ENCODE data around the gene ARHGDIB. TPM values are rescaled to one million over a fixed set of nuclear protein-coding genes. Genes with fewer than 3 reads are reported as not detected.

Gene ARHGDIB
- total RNA-seq, 1 donor from 2014 or later = 228 TPM

- Histone ChIP-seq H3K9me3 (no peaks in the 10 kb centered on the region), H3K27ac (no peak overlapping the region), H3K36me3 (no peaks in the 10 kb centered on the region), H3K27me3 (no peaks in the 10 kb centered on the region), H3K4me3 (no peak overlapping the region), H3K4me1 (peaks cover 2% of the 10 kb centered on the region)
- no peak for DNase-seq
- no peak for TF ChIP-seq CTCF (IDR thresholded peaks at IDR 0.05)
- ATAC-seq = no peak
- intact Hi-C loops (cut with DNase I) = no loop called here
These were observed 50.3 kb downstream of the ARHGDIB start for GRCh38 chr12:14911131-14911530.

- intact Hi-C loops (cut with DNase I) = no loop called here
These were observed 51.1 kb downstream of the ARHGDIB start for GRCh38 chr12:14910090-14910915.

GRCh38 chr12:14907953-14908352 lies 53.4 kb downstream of the ARHGDIB start:
- H3K36me3 ChIP-seq = no peaks in the 10 kb centered on the region
- ATAC-seq (no peak), DNase-seq (no peak)
- H3K4me3 ChIP-seq = no peak overlapping the region
- no peak for TF ChIP-seq CTCF (IDR thresholded peaks at IDR 0.05)
- peaks cover 26% of the 10 kb centered on the region for H3K4me1 ChIP-seq
- intact Hi-C loops (cut with DNase I) = no loop called here
- H3K9me3 ChIP-seq = no peaks in the 10 kb centered on the region
- no peaks in the 10 kb centered on the region for H3K27me3 ChIP-seq
- no peak overlapping the region for H3K27ac ChIP-seq

More at GRCh38 chr12:14910090-14910915, 51.1 kb downstream of the ARHGDIB start:
- H3K4me3 ChIP-seq = no peak overlapping the region
- H3K27me3 ChIP-seq = no peaks in the 10 kb centered on the region
- H3K9me3 ChIP-seq = no peaks in the 10 kb centered on the region
- H3K27ac ChIP-seq = no peak overlapping the region
- TF ChIP-seq CTCF (IDR thresholded peaks at IDR 0.05) = no peak
- H3K4me1 ChIP-seq = peaks cover 11% of the 10 kb centered on the region
- DNase-seq (no peak), ATAC-seq (no peak)
- no peaks in the 10 kb centered on the region for H3K36me3 ChIP-seq

GRCh38 chr12:14906114-14906513 lies 55.3 kb downstream of the ARHGDIB start:
- Histone ChIP-seq H3K27me3 (no peaks in the 10 kb centered on the region), H3K36me3 (no peaks in the 10 kb centered on the region), H3K9me3 (no peaks in the 10 kb centered on the region), H3K4me3 (no peak overlapping the region), H3K27ac (peak overlapping the region; percentile 65), H3K4me1 (peaks cover 26% of the 10 kb centered on the region)
- intact Hi-C loops (cut with DNase I) = no loop called here
- peak; percentile 74 for ATAC-seq
- no peak for DNase-seq
- no peak for TF ChIP-seq CTCF (IDR thresholded peaks at IDR 0.05)

- Histone ChIP-seq H3K27me3 (no peaks in the 10 kb centered on the region), H3K4me3 (no peak overlapping the region), H3K9me3 (no peaks in the 10 kb centered on the region), H3K36me3 (no peaks in the 10 kb centered on the region), H3K27ac (peak overlapping the region; percentile 65), H3K4me1 (peaks cover 26% of the 10 kb centered on the region)
- DNase-seq = no peak
- TF ChIP-seq CTCF (IDR thresholded peaks at IDR 0.05) = no peak
- peak; percentile 14 for ATAC-seq
- intact Hi-C loops (cut with DNase I) = no loop called here
These were observed 56.0 kb downstream of the ARHGDIB start for GRCh38 chr12:14905269-14906004.

All from upper lobe of right lung (tissue), 1 donor.